Measurements from ENCODE around the gene VASN. TPM values are rescaled to one million over a fixed set of nuclear protein-coding genes. Genes with fewer than 3 reads are reported as not detected.

Gene VASN
- total and polyA plus RNA-seq, 9 of the 15 experiments (the other 6 are each of a cell fraction or from before 2014, with no cell fraction given), result 0.01 to 2.5 (median 0.41) TPM; not detected in 1

- H3K9me3 ChIP-seq (replicated peaks; ENCODE audit: control insufficient read depth, insufficient read depth, low read depth, low read length), result no peaks in the 10 kb centered on the region
- WGBS (ENCODE audit: insufficient coverage, low coverage, missing lambda C conversion rate), result 95% methylated on average over 8 of the region's 8 CpGs
- TF ChIP-seq ZNF655 (CRISPR knock-in tag; IDR thresholded peaks at IDR 0.05) (no peak), RBFOX2 (IDR thresholded peaks at IDR 0.05; ENCODE audit: low read depth, low read length) (0 out of 2 replicates have a peak, but pooled peaks have one; percentile 17)
- no peak overlapping the region for H2AFZ ChIP-seq (ENCODE audit: low read depth, low read length)
- no TSS peak for BruUV-seq (replicated peaks)
- peak overlapping the region in 1 of 2 experiments; percentile 70; a peak in 2 of 4 replicates for H3K9ac ChIP-seq (ENCODE audit: insufficient read depth in 1 of 2, low read depth in 2 of 2, low read length in 2 of 2)
- H4K20me1 ChIP-seq (replicated peaks; ENCODE audit: control insufficient read depth, insufficient read depth, low read length), result peaks cover 36% of the 10 kb centered on the region
- intact Hi-C loops (cut with micrococcal nuclease), result loop anchor here (10.0 kb wide), 1 partner anchor 543 kb away; the partner anchor contains the start of gene SEC14L5
- no peak overlapping the region for H3K4me3 ChIP-seq
- ChIA-PET POLR2A (interaction anchor here (1.4 kb wide), 1 partner anchor 9 kb away, joined by 6 read pairs; no protein-coding TSS in a partner anchor), CTCF (ENCODE audit: low intra/inter-chr PET ratio) (no interaction called here)
- H3K4me1 ChIP-seq (replicated peaks in 1 of 2; ENCODE audit: control insufficient read depth in 2 of 2, insufficient read depth in 2 of 2, low read length in 2 of 2), result peaks cover 17 to 37% of the 10 kb centered on the region in 2 experiments; a peak in 4 of 5 replicates
- peaks cover 41% of the 10 kb centered on the region for H3K79me2 ChIP-seq (ENCODE audit: control insufficient read depth, insufficient read depth, low read length)
- no peak for FAIRE-seq
- no peak overlapping the region for H3K27ac ChIP-seq (ENCODE audit: extremely low read depth, low read depth, low read length)
- no peaks in the 10 kb centered on the region for H3K9me1 ChIP-seq (ENCODE audit: control insufficient read depth, insufficient read depth, low read length)
- no peak for DNase-seq (ENCODE audit: extremely low read depth in 1 of 4, low spot score in 3 of 4)
- ATAC-seq, result no peak
- in situ Hi-C loops (cut with MboI), result no loop called here
- no peak overlapping the region for H3K4me2 ChIP-seq (ENCODE audit: insufficient read depth, low read length)
- H3K36me3 ChIP-seq (ENCODE audit: control insufficient read depth, insufficient read depth, low read length), result peaks cover 68% of the 10 kb centered on the region; the same call in 2 of the 3 replicates
- no peaks in the 10 kb centered on the region for H3K27me3 ChIP-seq (ENCODE audit: control insufficient read depth in 2 of 2, insufficient read depth in 2 of 2, low read length in 2 of 2)
Observed at GRCh38 chr16:4412159-4412558, 40.5 kb downstream of the VASN start.

GRCh38 chr16:4412854-4413253 lies 41.2 kb downstream of the VASN start:
- ChIA-PET CTCF (ENCODE audit: low intra/inter-chr PET ratio) (no interaction called here), POLR2A (no interaction called here)
- H3K4me1 ChIP-seq (replicated peaks in 1 of 2; ENCODE audit: control insufficient read depth in 2 of 2, insufficient read depth in 2 of 2, low read length in 2 of 2), result peaks cover 17 to 41% of the 10 kb centered on the region in 2 experiments; a peak in 4 of 5 replicates
- no TSS peak for BruUV-seq (replicated peaks)
- peaks cover 36% of the 10 kb centered on the region for H4K20me1 ChIP-seq (replicated peaks; ENCODE audit: control insufficient read depth, insufficient read depth, low read length)
- H3K36me3 ChIP-seq (ENCODE audit: control insufficient read depth, insufficient read depth, low read length), result peaks cover 61% of the 10 kb centered on the region; the same call in 2 of the 3 replicates
- TF ChIP-seq ZNF23 (CRISPR knock-in tag; IDR thresholded peaks at IDR 0.05) (no peak), FOXP1 (CRISPR knock-in tag; IDR thresholded peaks at IDR 0.05) (no peak), TCF7 (IDR thresholded peaks at IDR 0.05; ENCODE audit: borderline replicate concordance) (no peak), ZBTB11 (CRISPR knock-in tag; IDR thresholded peaks at IDR 0.05) (no peak), ZNF551 (CRISPR knock-in tag; IDR thresholded peaks at IDR 0.05) (no peak), BRCA1 (IDR thresholded peaks at IDR 0.05) (no peak), BRCA1 (CRISPR knock-in tag; IDR thresholded peaks at IDR 0.05) (no peak), ZNF3 (CRISPR knock-in tag; IDR thresholded peaks at IDR 0.05) (no peak), CBX5 (IDR thresholded peaks at IDR 0.05; ENCODE audit: borderline replicate concordance, low read depth) (no peak), NRF1 (conservative IDR thresholded peaks at IDR 0.05 in 1 of 2, IDR thresholded peaks at IDR 0.05 in 1 of 2) (no peak)
- 84% methylated on average over 4 of the region's 4 CpGs for WGBS (ENCODE audit: insufficient coverage, low coverage, missing lambda C conversion rate)
- no peak overlapping the region for H3K4me2 ChIP-seq (ENCODE audit: insufficient read depth, low read length)
- H3K9me1 ChIP-seq (ENCODE audit: control insufficient read depth, insufficient read depth, low read length), result no peaks in the 10 kb centered on the region
- no peak for DNase-seq (ENCODE audit: extremely low read depth in 1 of 4, low spot score in 3 of 4)
- no peak overlapping the region for H3K4me3 ChIP-seq
- H3K27me3 ChIP-seq (ENCODE audit: control insufficient read depth in 2 of 2, insufficient read depth in 2 of 2, low read length in 2 of 2), result no peaks in the 10 kb centered on the region
- H3K9ac ChIP-seq (ENCODE audit: insufficient read depth in 1 of 2, low read depth in 2 of 2, low read length in 2 of 2), result no peak overlapping the region; a peak in 1 of 4 replicates
- no peak for FAIRE-seq
- intact Hi-C loops (cut with micrococcal nuclease), result loop anchor here (10.0 kb wide), 1 partner anchor 542 kb away; the partner anchor contains the start of gene SEC14L5
- no peak overlapping the region; the same call in 2 of the 3 replicates for H3K27ac ChIP-seq (ENCODE audit: extremely low read depth, low read depth, low read length)
- no peak for ATAC-seq
- H3K79me2 ChIP-seq (ENCODE audit: control insufficient read depth, insufficient read depth, low read length), result peaks cover 41% of the 10 kb centered on the region
- no peaks in the 10 kb centered on the region for H3K9me3 ChIP-seq (replicated peaks; ENCODE audit: control insufficient read depth, insufficient read depth, low read depth, low read length)
- in situ Hi-C loops (cut with MboI), result no loop called here
- no peak overlapping the region for H2AFZ ChIP-seq (ENCODE audit: low read depth, low read length)

All from K562 (cell line).